Endothelial cell of umbilical vein (primary cell): ENCODE data around the gene PLCH1. TPM values are rescaled to one million over a fixed set of nuclear protein-coding genes. Genes with fewer than 3 reads are reported as not detected.

Experiments used
- BruUV-seq: library from RNA; stranded (reverse); fragments of 400-500 nt; replicated peaks from 2 replicates; lab custom pipeline; 2021; lab: Mats Ljungman, UMichigan
- CTCF ChIA-PET: fragments of 300-600, 350-600 bp; sonication (Branson Sonifier 250); formaldehyde crosslinking; loops from one replicate; lab custom pipeline; 2021; ENCODE audit warnings: antibody characterized with exemption, inconsistent platforms; lab: Charles Lee
- POLR2A ChIA-PET: fragments of 300-600, 350-600 bp; sonication (Branson Sonifier 250); formaldehyde crosslinking; loops from one replicate; lab custom pipeline; 2021; ENCODE audit warnings: antibody characterized with exemption, inconsistent platforms; lab: Charles Lee
- DNase-seq: peaks from one replicate; pipeline ENCODE4 v3.0.0-alpha.2; 2011; ENCODE audit warnings: low read depth, low spot score
- FAIRE-seq: peaks from 2 replicates; lab custom pipeline; 2011; peaks lifted over from hg19 to GRCh38; lab: Jason Lieb, UNC
- H2AFZ ChIP-seq: 2 replicates; pipeline ENCODE4 v1.6.0; 2012; ENCODE audit warnings: low read depth, low read length, control low read depth, inconsistent platforms
- H3K27ac ChIP-seq: 2 replicates; pipeline ENCODE4 v1.5.1; 2011; ENCODE audit warnings: low read depth, mild to moderate bottlenecking, control low read depth, low read length, moderate library complexity; ENCODE audit not compliant: insufficient read depth
- H3K27me3 ChIP-seq, 2 experiments: 2 replicates each; pipeline versions ENCODE4 v1.6.0 to v1.6.1; 2011; ENCODE audit warnings: low read length in 2 of 2, mixed read lengths in 1 of 2; ENCODE audit not compliant: control insufficient read depth in 2 of 2, insufficient read depth in 2 of 2
- H3K36me3 ChIP-seq, 2 experiments: 2 replicates in 1 of 2; 3 replicates in 1 of 2; pipeline ENCODE4 v1.5.1; 2011; ENCODE audit warnings: low read length in 2 of 2, mild to moderate bottlenecking in 1 of 2, moderate library complexity in 1 of 2; ENCODE audit not compliant: control insufficient read depth in 2 of 2, insufficient read depth in 2 of 2; ENCODE audit errors: extremely low read depth in 1 of 2
- H3K4me1 ChIP-seq: 3 replicates; pipeline ENCODE4 v1.5.1; 2011; ENCODE audit warnings: mild to moderate bottlenecking, low read length; ENCODE audit not compliant: control insufficient read depth, insufficient read depth; ENCODE audit errors: extremely low read depth
- H3K4me2 ChIP-seq: 2 replicates; pipeline ENCODE4 v1.6.1; 2011; ENCODE audit warnings: low read length, control low read depth, mixed read lengths; ENCODE audit not compliant: insufficient read depth
- H3K4me3 ChIP-seq, 3 experiments: fragments of 200-600 bp in 1 of 3; sonication (generic), shearing (Covaris generic) in 1 of 3; replicated peaks in 1 of 3; 2 replicates each; pipeline ENCODE4 v1.5.1; 2011 to 2016; ENCODE audit warnings: control low read depth in 3 of 3, low read length in 3 of 3, mild to moderate bottlenecking in 2 of 3, inconsistent platforms in 1 of 3, low read depth in 1 of 3, moderate library complexity in 1 of 3; ENCODE audit not compliant: insufficient read depth in 1 of 3
- H3K79me2 ChIP-seq: 2 replicates; pipeline ENCODE4 v1.6.0; 2012; ENCODE audit warnings: low read length, inconsistent platforms; ENCODE audit not compliant: control insufficient read depth, insufficient read depth
- H3K9ac ChIP-seq: replicated peaks from 2 replicates; pipeline ENCODE3; 2011; ENCODE audit warnings: low read length, control low read depth; ENCODE audit not compliant: insufficient read depth; ENCODE audit errors: extremely low read depth
- H3K9me1 ChIP-seq: replicated peaks from 3 replicates; pipeline ENCODE4 v1.6.0; 2011; ENCODE audit warnings: mild to moderate bottlenecking, low read length; ENCODE audit not compliant: control insufficient read depth, insufficient read depth; ENCODE audit errors: extremely low read depth
- H3K9me3 ChIP-seq: replicated peaks from 2 replicates; pipeline ENCODE4 v1.5.1; 2012; ENCODE audit warnings: low read length, inconsistent platforms; ENCODE audit not compliant: control insufficient read depth, insufficient read depth
- H4K20me1 ChIP-seq: replicated peaks from 2 replicates; pipeline ENCODE3; 2011; ENCODE audit warnings: mild to moderate bottlenecking, low read length; ENCODE audit not compliant: control insufficient read depth, insufficient read depth; ENCODE audit errors: extremely low read depth
- CTCF ChIP-seq, 2 donors: IDR thresholded peaks; 1 replicate in 1 of 2; 2 replicates in 1 of 2; pipeline ENCODE4 v1.5.1; 2011; ENCODE audit warnings: low read length in 2 of 2, mild to moderate bottlenecking in 2 of 2, moderate library complexity in 2 of 2, control low read depth in 1 of 2, inconsistent platforms in 1 of 2, low read depth in 1 of 2; ENCODE audit not compliant: insufficient read depth in 1 of 2; ENCODE audit errors: extremely low read depth in 1 of 2
- EZH2 ChIP-seq: IDR thresholded peaks from 2 replicates; pipeline ENCODE4 v1.6.1; 2012; ENCODE audit warnings: borderline replicate concordance, low read depth, mild to moderate bottlenecking, moderate library complexity, low read length, inconsistent platforms; ENCODE audit not compliant: severe bottlenecking
- FOS ChIP-seq: IDR thresholded peaks from 2 replicates; pipeline ENCODE4 v1.6.1; 2011; ENCODE audit warnings: mild to moderate bottlenecking, low read length, moderate library complexity, borderline replicate concordance; ENCODE audit not compliant: insufficient read depth
- GATA2 ChIP-seq: IDR thresholded peaks from 2 replicates; pipeline ENCODE4 v1.7.0; 2011; ENCODE audit warnings: low read depth, mild to moderate bottlenecking, moderate library complexity, mixed read lengths, low read length; ENCODE audit not compliant: insufficient read length, insufficient read depth
- JUN ChIP-seq: IDR thresholded peaks from 2 replicates; pipeline ENCODE4 v1.6.1; 2011; ENCODE audit warnings: borderline replicate concordance, low read depth; ENCODE audit not compliant: insufficient read length, insufficient read depth
- MAX ChIP-seq: IDR thresholded peaks from 2 replicates; pipeline ENCODE4 v1.6.1; 2011; ENCODE audit not compliant: insufficient read depth, insufficient read length
- MYC ChIP-seq: IDR thresholded peaks from one replicate; pipeline ENCODE4 v1.6.1; 2011; ENCODE audit warnings: mild to moderate bottlenecking, low read depth, low read length
- POLR2A ChIP-seq: IDR thresholded peaks from 2 replicates; pipeline ENCODE4 v1.6.1; 2012; ENCODE audit warnings: low read depth, mild to moderate bottlenecking, control low read depth, low read length
- POLR2AphosphoS5 ChIP-seq: IDR thresholded peaks from 2 replicates; pipeline ENCODE4 v1.6.1; 2012; ENCODE audit warnings: low read depth, mild to moderate bottlenecking, control low read depth, low read length, moderate library complexity; ENCODE audit not compliant: insufficient read depth
- dilution Hi-C: fragments of 300-500 bp; cut with MboI; formaldehyde crosslinking; loops from one replicate; pipeline ENCODE4 v1.15.0; 2019; ENCODE audit warnings: low sequenced_read_pairs; ENCODE audit not compliant: extremely low pct_ligation_motif_present
- intact Hi-C: fragments of 100-400 bp; cut with micrococcal nuclease; formaldehyde crosslinking; loops from one replicate; pipeline ENCODE4 v1.10.0; 2022
- polyA plus RNA-seq, 4 experiments: library from polyadenylated mRNA; depleted of rRNA in 3 of 4; stranded (reverse) in 3 of 4; unstranded in 1 of 4; fragments of >200 nt; gene quantifications; 2 replicates each; pipeline versions ENCODE4 v1.2.1 to v1.2.3, GENCODE V29; 2011 to 2012; ENCODE audit warnings: missing spikeins in 1 of 4
- total RNA-seq: library from RNA; stranded (reverse); gene quantifications from 2 replicates; pipeline ENCODE4 v1.2.3, GENCODE V29; 2021

Gene PLCH1
- total and polyA plus RNA-seq, 2 donors (not counting 3 experiments of a cell fraction or from before 2014, with no cell fraction given): 0.03 TPM; not detected in 1

- FAIRE-seq: no peak
- Histone ChIP-seq H3K27me3 (no peaks in the 10 kb centered on the region), H4K20me1 (no peaks in the 10 kb centered on the region), H3K4me1 (no peaks in the 10 kb centered on the region), H3K4me2 (no peak overlapping the region), H3K4me3 (no peak overlapping the region), H3K9me3 (no peaks in the 10 kb centered on the region), H3K9me1 (no peaks in the 10 kb centered on the region), H3K79me2 (no peaks in the 10 kb centered on the region), H3K9ac (no peak overlapping the region), H2AFZ (no peak overlapping the region), H3K27ac (no peak overlapping the region), H3K36me3 (no peaks in the 10 kb centered on the region)
- dilution Hi-C loops: no loop called here
- TF ChIP-seq EZH2 (no peak), MAX (no peak), FOS (no peak), MYC (no peak), CTCF (IDR thresholded peaks at IDR 0.05; ENCODE audit: extremely low read depth in 1 of 2, insufficient read depth in 1 of 2, low read depth in 1 of 2, low read length in 2 of 2) (no peak), JUN (no peak), POLR2A (no peak), POLR2AphosphoS5 (no peak), GATA2 (no peak)
- POLR2A ChIA-PET: no interaction called here
- CTCF ChIA-PET: no interaction called here
- BruUV-seq: no TSS peak
- intact Hi-C loops: no loop called here
- no peak for DNase-seq
Observed at GRCh38 chr3:155619118-155619915, 125.6 kb downstream of the PLCH1 start.
